GM12878 (cell line): ENCODE measurements around the gene MAGI1. TPM values are rescaled to one million over a fixed set of nuclear protein-coding genes. Genes with fewer than 3 reads are reported as not detected.

ENCODE experiments used
- ATAC-seq: fragments of 200-7000 bp; cut with Tn5 transposase; 3 replicates; pipeline ENCODE4 v1.9.1; 2020; ENCODE audit warnings: mild to moderate bottlenecking, moderate library complexity
- BruUV-seq: library from RNA; stranded (reverse); fragments of 400-500 nt; replicated peaks from 2 replicates; lab custom pipeline; 2021; lab: Mats Ljungman, UMichigan
- CTCF ChIA-PET: fragments of 300-600 bp; sonication (Branson Sonifier 250); formaldehyde crosslinking; extraction: SDS; loops from one replicate; lab custom pipeline; 2021; ENCODE audit warnings: inconsistent platforms; lab: Yijun Ruan, JAX
- POLR2A ChIA-PET: fragments of 350-600 bp; formaldehyde crosslinking; extraction: SDS; loops from one replicate; lab custom pipeline; 2021; ENCODE audit warnings: inconsistent platforms; lab: Charles Lee
- RAD21 ChIA-PET: fragments of 300-600 bp; sonication (Branson Sonifier 250); formaldehyde crosslinking; loops from one replicate; lab custom pipeline; 2023; ENCODE audit warnings: antibody characterized with exemption; ENCODE audit not compliant: unreplicated experiment; lab: Charles Lee
- SMC1A ChIA-PET: fragments of 300-600 bp; sonication (Branson Sonifier 250); formaldehyde crosslinking; loops from one replicate; lab custom pipeline; 2023; ENCODE audit not compliant: unreplicated experiment, uncharacterized antibody; lab: Charles Lee
- DNase-seq: peaks from one replicate; pipeline ENCODE4 v3.0.0-alpha.2; 2011; ENCODE audit warnings: low read depth, low spot score
- FAIRE-seq: peaks from 3 replicates; lab custom pipeline; 2011; peaks lifted over from hg19 to GRCh38; lab: Jason Lieb, UNC
- H2AFZ ChIP-seq: 2 replicates; pipeline ENCODE4 v1.6.0; 2011; ENCODE audit warnings: low read depth, low read length, control low read depth; ENCODE audit not compliant: control insufficient read depth
- H3K27ac ChIP-seq: 2 replicates; pipeline ENCODE4 v1.5.1; 2011; ENCODE audit warnings: control low read depth; ENCODE audit not compliant: control insufficient read depth, insufficient read depth
- H3K27me3 ChIP-seq, 2 experiments: replicated peaks in 1 of 2; 2 replicates each; pipeline versions ENCODE4 v1.6.0 to v1.6.1; 2011; ENCODE audit warnings: low read length in 1 of 2; ENCODE audit not compliant: control insufficient read depth in 2 of 2, insufficient read depth in 2 of 2
- H3K36me3 ChIP-seq, 2 experiments: 2 replicates each; pipeline ENCODE4 v1.5.1; 2011; ENCODE audit warnings: low read length in 1 of 2; ENCODE audit not compliant: control insufficient read depth in 2 of 2, insufficient read depth in 2 of 2
- H3K4me1 ChIP-seq: 2 replicates; pipeline ENCODE4 v1.6.1; 2011; ENCODE audit warnings: mild to moderate bottlenecking, low read length, moderate library complexity, mixed read lengths; ENCODE audit not compliant: control insufficient read depth, insufficient read depth
- H3K4me2 ChIP-seq: 2 replicates; pipeline ENCODE4 v1.6.0; 2011; ENCODE audit warnings: control low read depth; ENCODE audit not compliant: control insufficient read depth, insufficient read depth
- H3K4me3 ChIP-seq: fragments of 200-600 bp; sonication (generic); 2 replicates; pipeline ENCODE4 v1.5.1; 2016
- H3K79me2 ChIP-seq: 2 replicates; pipeline ENCODE4 v1.6.0; 2011; ENCODE audit warnings: low read length; ENCODE audit not compliant: control insufficient read depth, insufficient read depth
- H3K9ac ChIP-seq: 2 replicates; pipeline ENCODE4 v1.8.0; 2011; ENCODE audit warnings: low read length, control low read depth, mixed read lengths; ENCODE audit not compliant: control insufficient read depth, insufficient read depth
- H3K9me3 ChIP-seq: replicated peaks from 3 replicates; pipeline ENCODE4 v1.5.1; 2011; ENCODE audit warnings: mild to moderate bottlenecking, low read length; ENCODE audit not compliant: control insufficient read depth, insufficient read depth
- H4K20me1 ChIP-seq: 2 replicates; pipeline ENCODE4 v1.6.0; 2011; ENCODE audit not compliant: control insufficient read depth, insufficient read depth
- JUNB ChIP-seq: IDR thresholded peaks from 2 replicates; pipeline ENCODE4 v1.6.1; 2016; ENCODE audit warnings: antibody characterized with exemption, mild to moderate bottlenecking
- NBN ChIP-seq: fragments of 450-650 bp; IDR thresholded peaks from 2 replicates; pipeline ENCODE4 v1.6.1; 2016
- PML ChIP-seq: IDR thresholded peaks from 2 replicates; pipeline ENCODE4 v1.6.1; 2012; ENCODE audit warnings: low read length, inconsistent platforms
- POU2F2 ChIP-seq: IDR thresholded peaks from 3 replicates; pipeline ENCODE4 v1.6.1; 2011; ENCODE audit warnings: low read depth, mild to moderate bottlenecking, low read length, borderline replicate concordance
- TBL1XR1 ChIP-seq: IDR thresholded peaks from 2 replicates; pipeline ENCODE4 v1.6.1; 2012; ENCODE audit warnings: low read depth, low read length, improper control_type of control experiment
- ZBED1 ChIP-seq: IDR thresholded peaks from 2 replicates; pipeline ENCODE4 v1.6.1; 2016; ENCODE audit warnings: borderline replicate concordance
- WGBS: methylation state at CpG from one replicate; pipeline ENCODE4 v1.1.6; 2016; ENCODE audit warnings: low lambda C conversion rate; ENCODE audit not compliant: insufficient replicate concordance, insufficient coverage; ENCODE audit errors: missing lambda C conversion rate; 5-methylcytosine and 5-hydroxymethylcytosine counted together
- in situ Hi-C: fragments of 300-500 bp; cut with MboI; formaldehyde crosslinking; loops from 9 replicates; pipeline ENCODE4 v1.14.3; 2018; ENCODE audit warnings: mixed read lengths
- intact Hi-C: fragments of 100-400 bp; cut with micrococcal nuclease; formaldehyde crosslinking; loops from one replicate; pipeline ENCODE4 v1.14.2; 2022; ENCODE audit not compliant: unreplicated experiment
- polyA plus RNA-seq, 11 experiments: library from polyadenylated mRNA; depleted of rRNA in 4 of 11; unstranded in 6 of 11; stranded (reverse) in 5 of 11; fragments of >200 nt; fragmentation: Nextera tagmentation in 4 of 11; fragmentation: Illumina TruSeq in 1 of 11; extraction: Ambion mirVana in 4 of 11; extraction: Trizol in 1 of 11; gene quantifications; 1 replicate in 1 of 11; 2 replicates in 10 of 11; pipeline versions ENCODE4 v1.2.1 to v1.2.3, GENCODE V29; 2011 to 2016; ENCODE audit warnings: inconsistent platforms in 2 of 11, missing spikeins in 2 of 11, low read depth in 1 of 11
- total RNA-seq, 4 experiments: library from RNA; depleted of rRNA in 3 of 4; stranded (reverse); fragments of >200 nt in 3 of 4; fragmentation: Illumina TruSeq in 1 of 4; extraction: Trizol in 1 of 4; gene quantifications; 2 replicates each; pipeline versions ENCODE4 v1.2.1 to v1.2.3, GENCODE V29; 2013 to 2021
- TF ChIP-seq, protein P1 (sequence below): IDR thresholded peaks from 2 replicates; pipeline ENCODE4 v1.6.1; 2012; ENCODE audit warnings: mild to moderate bottlenecking, low read depth, low read length
- TF ChIP-seq, protein P2 (sequence below): IDR thresholded peaks from 2 replicates; pipeline ENCODE4 v1.6.1; 2012; ENCODE audit warnings: low read length, inconsistent platforms
- TF ChIP-seq, protein P3 (sequence below): IDR thresholded peaks from 2 replicates; pipeline ENCODE4 v1.6.1; 2012; ENCODE audit warnings: improper control_type of control experiment, low read depth, low read length; ENCODE audit not compliant: insufficient replicate concordance
- TF ChIP-seq, protein P4 (sequence below): IDR thresholded peaks from 2 replicates; pipeline ENCODE4 v1.6.1; 2012; ENCODE audit warnings: low read depth, low read length, improper control_type of control experiment
- TF ChIP-seq, protein P5 (sequence below): fragments of 450-650 bp; IDR thresholded peaks from 2 replicates; pipeline ENCODE4 v1.6.1; 2018; ENCODE audit warnings: borderline replicate concordance, mild to moderate bottlenecking; ENCODE audit not compliant: partially characterized antibody

MAGI1 gene
- total and polyA plus RNA-seq, 10 of the 15 experiments (the other 5 are each of a cell fraction or from before 2014, with no cell fraction given), result 0.02 to 3.3 (median 0.29) TPM; not detected in 1

DNA sequence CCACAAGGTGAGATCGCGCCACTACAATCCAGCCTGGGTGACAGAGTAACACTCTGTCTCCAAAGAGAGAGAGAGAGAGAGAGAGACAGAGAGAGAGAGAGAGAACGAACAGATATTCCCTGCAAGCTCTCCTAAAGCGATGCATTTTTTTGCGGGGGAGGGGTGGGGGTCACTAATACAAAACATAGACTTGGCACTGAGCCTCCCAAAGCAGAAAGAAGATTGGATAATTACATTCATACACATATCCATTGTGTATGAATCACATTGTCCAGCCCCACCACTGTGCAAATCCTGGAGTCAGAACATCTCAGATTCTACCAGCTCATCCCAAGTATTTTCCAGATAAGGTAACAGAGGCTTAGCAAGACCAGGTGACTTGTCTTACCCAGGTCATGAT is 459.9 kb downstream of the MAGI1 start:
- CTCF ChIA-PET, result no interaction called here
- H3K4me1 ChIP-seq, result no peaks in the 10 kb centered on the region
- in situ Hi-C loops, result no loop called here
- H3K9ac ChIP-seq, result no peak overlapping the region
- no peaks in the 10 kb centered on the region for H3K27me3 ChIP-seq
- WGBS, result 78% methylated on average over 5 of the region's 5 CpGs
- H3K4me3 ChIP-seq, result no peak overlapping the region
- no peaks in the 10 kb centered on the region for H3K36me3 ChIP-seq
- DNase-seq (no peak), ATAC-seq (no peak), FAIRE-seq (no peak)
- no peaks in the 10 kb centered on the region for H3K9me3 ChIP-seq
- SMC1A ChIA-PET, result no interaction called here
- no peaks in the 10 kb centered on the region for H4K20me1 ChIP-seq
- no TSS peak for BruUV-seq
- no peak overlapping the region for H3K4me2 ChIP-seq
- POLR2A ChIA-PET, result interaction anchor here (0.7 kb wide), 1 partner anchor 852 kb away, joined by 3 read pairs; no protein-coding TSS in a partner anchor
- H2AFZ ChIP-seq, result no peak overlapping the region
- H3K27ac ChIP-seq, result no peak overlapping the region
- H3K79me2 ChIP-seq, result no peaks in the 10 kb centered on the region
- RAD21 ChIA-PET, result no interaction called here
- intact Hi-C loops, result no loop called here
- TF ChIP-seq, protein P1, sequence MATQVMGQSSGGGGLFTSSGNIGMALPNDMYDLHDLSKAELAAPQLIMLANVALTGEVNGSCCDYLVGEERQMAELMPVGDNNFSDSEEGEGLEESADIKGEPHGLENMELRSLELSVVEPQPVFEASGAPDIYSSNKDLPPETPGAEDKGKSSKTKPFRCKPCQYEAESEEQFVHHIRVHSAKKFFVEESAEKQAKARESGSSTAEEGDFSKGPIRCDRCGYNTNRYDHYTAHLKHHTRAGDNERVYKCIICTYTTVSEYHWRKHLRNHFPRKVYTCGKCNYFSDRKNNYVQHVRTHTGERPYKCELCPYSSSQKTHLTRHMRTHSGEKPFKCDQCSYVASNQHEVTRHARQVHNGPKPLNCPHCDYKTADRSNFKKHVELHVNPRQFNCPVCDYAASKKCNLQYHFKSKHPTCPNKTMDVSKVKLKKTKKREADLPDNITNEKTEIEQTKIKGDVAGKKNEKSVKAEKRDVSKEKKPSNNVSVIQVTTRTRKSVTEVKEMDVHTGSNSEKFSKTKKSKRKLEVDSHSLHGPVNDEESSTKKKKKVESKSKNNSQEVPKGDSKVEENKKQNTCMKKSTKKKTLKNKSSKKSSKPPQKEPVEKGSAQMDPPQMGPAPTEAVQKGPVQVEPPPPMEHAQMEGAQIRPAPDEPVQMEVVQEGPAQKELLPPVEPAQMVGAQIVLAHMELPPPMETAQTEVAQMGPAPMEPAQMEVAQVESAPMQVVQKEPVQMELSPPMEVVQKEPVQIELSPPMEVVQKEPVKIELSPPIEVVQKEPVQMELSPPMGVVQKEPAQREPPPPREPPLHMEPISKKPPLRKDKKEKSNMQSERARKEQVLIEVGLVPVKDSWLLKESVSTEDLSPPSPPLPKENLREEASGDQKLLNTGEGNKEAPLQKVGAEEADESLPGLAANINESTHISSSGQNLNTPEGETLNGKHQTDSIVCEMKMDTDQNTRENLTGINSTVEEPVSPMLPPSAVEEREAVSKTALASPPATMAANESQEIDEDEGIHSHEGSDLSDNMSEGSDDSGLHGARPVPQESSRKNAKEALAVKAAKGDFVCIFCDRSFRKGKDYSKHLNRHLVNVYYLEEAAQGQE, result no peak
- no peak for TF ChIP-seq NBN
- TF ChIP-seq PML, result no peak
- TF ChIP-seq, protein P2, sequence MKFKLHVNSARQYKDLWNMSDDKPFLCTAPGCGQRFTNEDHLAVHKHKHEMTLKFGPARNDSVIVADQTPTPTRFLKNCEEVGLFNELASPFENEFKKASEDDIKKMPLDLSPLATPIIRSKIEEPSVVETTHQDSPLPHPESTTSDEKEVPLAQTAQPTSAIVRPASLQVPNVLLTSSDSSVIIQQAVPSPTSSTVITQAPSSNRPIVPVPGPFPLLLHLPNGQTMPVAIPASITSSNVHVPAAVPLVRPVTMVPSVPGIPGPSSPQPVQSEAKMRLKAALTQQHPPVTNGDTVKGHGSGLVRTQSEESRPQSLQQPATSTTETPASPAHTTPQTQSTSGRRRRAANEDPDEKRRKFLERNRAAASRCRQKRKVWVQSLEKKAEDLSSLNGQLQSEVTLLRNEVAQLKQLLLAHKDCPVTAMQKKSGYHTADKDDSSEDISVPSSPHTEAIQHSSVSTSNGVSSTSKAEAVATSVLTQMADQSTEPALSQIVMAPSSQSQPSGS, result no peak
- TF ChIP-seq POU2F2, result no peak
- TF ChIP-seq, protein P3, sequence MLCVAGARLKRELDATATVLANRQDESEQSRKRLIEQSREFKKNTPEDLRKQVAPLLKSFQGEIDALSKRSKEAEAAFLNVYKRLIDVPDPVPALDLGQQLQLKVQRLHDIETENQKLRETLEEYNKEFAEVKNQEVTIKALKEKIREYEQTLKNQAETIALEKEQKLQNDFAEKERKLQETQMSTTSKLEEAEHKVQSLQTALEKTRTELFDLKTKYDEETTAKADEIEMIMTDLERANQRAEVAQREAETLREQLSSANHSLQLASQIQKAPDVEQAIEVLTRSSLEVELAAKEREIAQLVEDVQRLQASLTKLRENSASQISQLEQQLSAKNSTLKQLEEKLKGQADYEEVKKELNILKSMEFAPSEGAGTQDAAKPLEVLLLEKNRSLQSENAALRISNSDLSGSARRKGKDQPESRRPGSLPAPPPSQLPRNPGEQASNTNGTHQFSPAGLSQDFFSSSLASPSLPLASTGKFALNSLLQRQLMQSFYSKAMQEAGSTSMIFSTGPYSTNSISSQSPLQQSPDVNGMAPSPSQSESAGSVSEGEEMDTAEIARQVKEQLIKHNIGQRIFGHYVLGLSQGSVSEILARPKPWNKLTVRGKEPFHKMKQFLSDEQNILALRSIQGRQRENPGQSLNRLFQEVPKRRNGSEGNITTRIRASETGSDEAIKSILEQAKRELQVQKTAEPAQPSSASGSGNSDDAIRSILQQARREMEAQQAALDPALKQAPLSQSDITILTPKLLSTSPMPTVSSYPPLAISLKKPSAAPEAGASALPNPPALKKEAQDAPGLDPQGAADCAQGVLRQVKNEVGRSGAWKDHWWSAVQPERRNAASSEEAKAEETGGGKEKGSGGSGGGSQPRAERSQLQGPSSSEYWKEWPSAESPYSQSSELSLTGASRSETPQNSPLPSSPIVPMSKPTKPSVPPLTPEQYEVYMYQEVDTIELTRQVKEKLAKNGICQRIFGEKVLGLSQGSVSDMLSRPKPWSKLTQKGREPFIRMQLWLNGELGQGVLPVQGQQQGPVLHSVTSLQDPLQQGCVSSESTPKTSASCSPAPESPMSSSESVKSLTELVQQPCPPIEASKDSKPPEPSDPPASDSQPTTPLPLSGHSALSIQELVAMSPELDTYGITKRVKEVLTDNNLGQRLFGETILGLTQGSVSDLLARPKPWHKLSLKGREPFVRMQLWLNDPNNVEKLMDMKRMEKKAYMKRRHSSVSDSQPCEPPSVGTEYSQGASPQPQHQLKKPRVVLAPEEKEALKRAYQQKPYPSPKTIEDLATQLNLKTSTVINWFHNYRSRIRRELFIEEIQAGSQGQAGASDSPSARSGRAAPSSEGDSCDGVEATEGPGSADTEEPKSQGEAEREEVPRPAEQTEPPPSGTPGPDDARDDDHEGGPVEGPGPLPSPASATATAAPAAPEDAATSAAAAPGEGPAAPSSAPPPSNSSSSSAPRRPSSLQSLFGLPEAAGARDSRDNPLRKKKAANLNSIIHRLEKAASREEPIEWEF, result no peak
- TF ChIP-seq JUNB, result no peak
- TF ChIP-seq ZBED1, result no peak
- TF ChIP-seq, protein P4, sequence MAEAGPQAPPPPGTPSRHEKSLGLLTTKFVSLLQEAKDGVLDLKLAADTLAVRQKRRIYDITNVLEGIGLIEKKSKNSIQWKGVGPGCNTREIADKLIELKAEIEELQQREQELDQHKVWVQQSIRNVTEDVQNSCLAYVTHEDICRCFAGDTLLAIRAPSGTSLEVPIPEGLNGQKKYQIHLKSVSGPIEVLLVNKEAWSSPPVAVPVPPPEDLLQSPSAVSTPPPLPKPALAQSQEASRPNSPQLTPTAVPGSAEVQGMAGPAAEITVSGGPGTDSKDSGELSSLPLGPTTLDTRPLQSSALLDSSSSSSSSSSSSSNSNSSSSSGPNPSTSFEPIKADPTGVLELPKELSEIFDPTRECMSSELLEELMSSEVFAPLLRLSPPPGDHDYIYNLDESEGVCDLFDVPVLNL, result no peak
- TF ChIP-seq, protein P5, sequence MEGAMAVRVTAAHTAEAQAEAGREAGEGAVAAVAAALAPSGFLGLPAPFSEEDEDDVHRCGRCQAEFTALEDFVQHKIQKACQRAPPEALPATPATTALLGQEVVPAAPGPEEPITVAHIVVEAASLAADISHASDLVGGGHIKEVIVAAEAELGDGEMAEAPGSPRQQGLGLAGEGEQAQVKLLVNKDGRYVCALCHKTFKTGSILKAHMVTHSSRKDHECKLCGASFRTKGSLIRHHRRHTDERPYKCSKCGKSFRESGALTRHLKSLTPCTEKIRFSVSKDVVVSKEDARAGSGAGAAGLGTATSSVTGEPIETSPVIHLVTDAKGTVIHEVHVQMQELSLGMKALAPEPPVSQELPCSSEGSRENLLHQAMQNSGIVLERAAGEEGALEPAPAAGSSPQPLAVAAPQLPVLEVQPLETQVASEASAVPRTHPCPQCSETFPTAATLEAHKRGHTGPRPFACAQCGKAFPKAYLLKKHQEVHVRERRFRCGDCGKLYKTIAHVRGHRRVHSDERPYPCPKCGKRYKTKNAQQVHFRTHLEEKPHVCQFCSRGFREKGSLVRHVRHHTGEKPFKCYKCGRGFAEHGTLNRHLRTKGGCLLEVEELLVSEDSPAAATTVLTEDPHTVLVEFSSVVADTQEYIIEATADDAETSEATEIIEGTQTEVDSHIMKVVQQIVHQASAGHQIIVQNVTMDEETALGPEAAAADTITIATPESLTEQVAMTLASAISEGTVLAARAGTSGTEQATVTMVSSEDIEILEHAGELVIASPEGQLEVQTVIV, result no peak
- TF ChIP-seq TBL1XR1, result no peak
